H1 (cell line): ENCODE measurements around the gene TENT4A. TPM values are rescaled to one million over a fixed set of nuclear protein-coding genes. Genes with fewer than 3 reads are reported as not detected.

Experiments used
- CTCF ChIA-PET: fragments of 300-600 bp; sonication (Branson Sonifier 250); formaldehyde crosslinking; loops from one replicate; lab custom pipeline; 2021; ENCODE audit not compliant: partially characterized antibody; lab: Charles Lee
- POLR2A ChIA-PET: fragments of 300-600 bp; sonication (Branson Sonifier 250); formaldehyde crosslinking; loops from one replicate; lab custom pipeline; 2021; ENCODE audit warnings: inconsistent platforms; ENCODE audit not compliant: partially characterized antibody; lab: Charles Lee
- DNase-seq, 2 experiments: peaks; one replicate each; pipeline versions ENCODE4 v3.0.0 to v3.0.0-alpha.2; 2010 to 2022; ENCODE audit warnings: low spot score in 2 of 2, low read depth in 1 of 2, mixed read lengths in 1 of 2
- FAIRE-seq: peaks from 2 replicates; lab custom pipeline; 2011; peaks lifted over from hg19 to GRCh38; lab: Jason Lieb, UNC
- H2AFZ ChIP-seq: 2 replicates; pipeline ENCODE4 v1.8.1; 2012; ENCODE audit warnings: low read length, inconsistent platforms
- H2AK5ac ChIP-seq: 2 replicates; pipeline ENCODE4 v1.6.1; 2013; ENCODE audit warnings: low read depth, low read length
- H2BK120ac ChIP-seq: replicated peaks from 2 replicates; pipeline ENCODE3; 2013; ENCODE audit warnings: low read depth, low read length, inconsistent platforms
- H2BK12ac ChIP-seq: 2 replicates; pipeline ENCODE4 v1.6.1; 2013; ENCODE audit warnings: low read depth, low read length
- H2BK15ac ChIP-seq: 2 replicates; pipeline ENCODE4 v1.6.1; 2013; ENCODE audit warnings: low read length
- H2BK20ac ChIP-seq: 2 replicates; pipeline ENCODE4 v1.6.1; 2013; ENCODE audit warnings: low read length
- H2BK5ac ChIP-seq: 2 replicates; pipeline ENCODE4 v1.6.1; 2013; ENCODE audit warnings: low read depth, low read length
- H3K14ac ChIP-seq: 2 replicates; pipeline ENCODE4 v1.6.1; 2013; ENCODE audit warnings: inconsistent platforms; ENCODE audit not compliant: insufficient read length
- H3K18ac ChIP-seq: 2 replicates; pipeline ENCODE4 v1.6.1; 2013; ENCODE audit warnings: low read length; ENCODE audit errors: extremely low read depth
- H3K23ac ChIP-seq: 2 replicates; pipeline ENCODE4 v1.6.1; 2013; ENCODE audit warnings: inconsistent platforms; ENCODE audit not compliant: insufficient read length
- H3K23me2 ChIP-seq: 2 replicates; pipeline ENCODE4 v1.6.1; 2013; ENCODE audit warnings: low read depth, low read length
- H3K27ac ChIP-seq: 2 replicates; pipeline ENCODE4 v1.6.1; 2011; ENCODE audit warnings: low read depth, low read length, inconsistent platforms
- H3K27me3 ChIP-seq, 4 experiments: replicated peaks in 1 of 4; 1 replicate in 1 of 4; 2 replicates in 3 of 4; pipeline versions ENCODE4 v1.6.1 to v1.8.1; 2011 to 2013; ENCODE audit warnings: low read length in 3 of 4, mild to moderate bottlenecking in 3 of 4, inconsistent platforms in 2 of 4, mixed read lengths in 2 of 4, moderate library complexity in 1 of 4; ENCODE audit not compliant: control insufficient read depth in 3 of 4, insufficient read depth in 3 of 4; ENCODE audit errors: extremely low read depth in 1 of 4
- H3K36me3 ChIP-seq, 4 experiments: 2 replicates each; pipeline versions ENCODE4 v1.6.1 to v1.8.1; 2011 to 2013; ENCODE audit warnings: mild to moderate bottlenecking in 4 of 4, low read length in 3 of 4, moderate library complexity in 2 of 4, control low read depth in 1 of 4, inconsistent platforms in 1 of 4; ENCODE audit not compliant: insufficient read depth in 4 of 4, control insufficient read depth in 2 of 4
- H3K4ac ChIP-seq: replicated peaks from 2 replicates; pipeline ENCODE3; 2013; ENCODE audit warnings: low read length, low read depth, mixed read lengths, inconsistent platforms; ENCODE audit not compliant: insufficient read length
- H3K4me1 ChIP-seq, 4 experiments: replicated peaks in 1 of 4; 1 replicate in 1 of 4; 2 replicates in 3 of 4; pipeline versions ENCODE4 v1.6.1 to v1.8.1; 2011 to 2013; ENCODE audit warnings: low read length in 3 of 4, inconsistent platforms in 2 of 4, mixed read lengths in 1 of 4; ENCODE audit not compliant: insufficient read depth in 4 of 4, control insufficient read depth in 3 of 4
- H3K4me2 ChIP-seq, 2 experiments: 2 replicates each; pipeline versions ENCODE4 v1.6.1 to v1.8.1; 2011 to 2013; ENCODE audit warnings: low read depth in 2 of 2, low read length in 2 of 2, control low read depth in 1 of 2, inconsistent platforms in 1 of 2, mild to moderate bottlenecking in 1 of 2; ENCODE audit not compliant: insufficient read depth in 1 of 2
- H3K4me3 ChIP-seq, 4 experiments: fragments of 200-600, 300-600 bp in 1 of 4; sonication (generic), shearing (Covaris generic), sonication (Bioruptor Twin) in 1 of 4; 2 replicates each; pipeline versions ENCODE4 v1.5.1 to v1.8.1; 2011 to 2016; ENCODE audit warnings: low read length in 4 of 4, low read depth in 3 of 4, control low read depth in 2 of 4, inconsistent platforms in 2 of 4, mild to moderate bottlenecking in 2 of 4, mixed read lengths in 1 of 4, moderate library complexity in 1 of 4; ENCODE audit not compliant: insufficient read depth in 2 of 4; ENCODE audit errors: extremely low read depth in 1 of 4
- H3K56ac ChIP-seq: replicated peaks from 2 replicates; pipeline ENCODE3; 2013; ENCODE audit warnings: low read depth, mild to moderate bottlenecking, mixed read lengths, low read length, inconsistent platforms; ENCODE audit not compliant: insufficient read length
- H3K79me1 ChIP-seq: 2 replicates; pipeline ENCODE4 v1.6.1; 2013; ENCODE audit warnings: low read depth, low read length, control low read depth
- H3K79me2 ChIP-seq, 2 experiments: 2 replicates each; pipeline versions ENCODE4 v1.6.1 to v1.8.1; 2012 to 2013; ENCODE audit warnings: low read length in 2 of 2, mild to moderate bottlenecking in 2 of 2, inconsistent platforms in 1 of 2; ENCODE audit not compliant: insufficient read depth in 2 of 2, control insufficient read depth in 1 of 2
- H3K9ac ChIP-seq, 4 experiments: replicated peaks in 1 of 4; 1 replicate in 1 of 4; 2 replicates in 3 of 4; pipeline versions ENCODE4 v1.6.1 to v1.8.1; 2011 to 2013; ENCODE audit warnings: low read depth in 3 of 4, low read length in 3 of 4, control low read depth in 2 of 4, mild to moderate bottlenecking in 2 of 4, moderate library complexity in 2 of 4, inconsistent platforms in 1 of 4; ENCODE audit errors: extremely low read depth in 1 of 4
- H3K9me3 ChIP-seq, 2 experiments: 2 replicates each; pipeline versions ENCODE4 v1.6.1 to v1.8.1; 2012 to 2013; ENCODE audit warnings: mild to moderate bottlenecking in 2 of 2, moderate library complexity in 2 of 2, control low read depth in 1 of 2, inconsistent platforms in 1 of 2, low read depth in 1 of 2, low read length in 1 of 2, mixed read lengths in 1 of 2; ENCODE audit not compliant: insufficient read depth in 2 of 2
- H4K20me1 ChIP-seq, 2 experiments: replicated peaks in 1 of 2; 2 replicates each; pipeline versions ENCODE3 to v1.8.1; 2011 to 2013; ENCODE audit warnings: inconsistent platforms in 2 of 2, low read length in 2 of 2, mild to moderate bottlenecking in 1 of 2; ENCODE audit not compliant: insufficient read depth in 2 of 2, control insufficient read depth in 1 of 2
- H4K5ac ChIP-seq: 2 replicates; pipeline ENCODE4 v1.6.1; 2013; ENCODE audit warnings: low read length, low read depth, mixed read lengths, inconsistent platforms; ENCODE audit not compliant: insufficient read length
- H4K8ac ChIP-seq: 2 replicates; pipeline ENCODE4 v1.8.0; 2013; ENCODE audit warnings: mild to moderate bottlenecking, moderate library complexity, low read length, inconsistent platforms; ENCODE audit not compliant: insufficient read depth; ENCODE audit errors: extremely low read depth
- H4K91ac ChIP-seq: replicated peaks from 2 replicates; pipeline ENCODE3; 2013; ENCODE audit warnings: low read length, mixed read lengths, inconsistent platforms; ENCODE audit not compliant: insufficient read length
- BACH1 ChIP-seq: IDR thresholded peaks from 2 replicates; pipeline ENCODE4 v1.6.1; 2012; ENCODE audit warnings: low read length, improper control_type of control experiment
- CHD2 ChIP-seq: IDR thresholded peaks from 2 replicates; pipeline ENCODE4 v1.6.1; 2012; ENCODE audit warnings: low read length, improper control_type of control experiment
- CREB1 ChIP-seq: IDR thresholded peaks from 2 replicates; pipeline ENCODE4 v1.6.1; 2012; ENCODE audit warnings: inconsistent platforms
- GABPA ChIP-seq: IDR thresholded peaks from 2 replicates; pipeline ENCODE4 v1.6.1; 2011; ENCODE audit warnings: mild to moderate bottlenecking, low read length, moderate library complexity, borderline replicate concordance; ENCODE audit not compliant: insufficient read depth
- JUN ChIP-seq: IDR thresholded peaks from 2 replicates; pipeline ENCODE4 v1.6.1; 2011; ENCODE audit warnings: low read depth, mild to moderate bottlenecking, improper control_type of control experiment, low read length
- MAFK ChIP-seq: IDR thresholded peaks from 2 replicates; pipeline ENCODE4 v1.6.1; 2012; ENCODE audit warnings: low read depth, mild to moderate bottlenecking, improper control_type of control experiment, low read length
- RAD21 ChIP-seq, 2 experiments: IDR thresholded peaks in 1 of 2; conservative IDR thresholded peaks in 1 of 2; 2 replicates each; pipeline ENCODE4 v1.6.1; 2011; ENCODE audit warnings: low read depth in 2 of 2, low read length in 2 of 2, improper control_type of control experiment in 1 of 2, inconsistent platforms in 1 of 2, mild to moderate bottlenecking in 1 of 2, moderate library complexity in 1 of 2
- RFX5 ChIP-seq: IDR thresholded peaks from 2 replicates; pipeline ENCODE4 v1.6.1; 2011; ENCODE audit warnings: low read depth, low read length, improper control_type of control experiment, borderline replicate concordance
- SIX5 ChIP-seq: IDR thresholded peaks from 2 replicates; pipeline ENCODE4 v1.6.1; 2011; ENCODE audit warnings: mild to moderate bottlenecking, low read depth, low read length
- SP2 ChIP-seq: IDR thresholded peaks from 2 replicates; pipeline ENCODE4 v1.6.1; 2012; ENCODE audit warnings: mild to moderate bottlenecking, low read length, inconsistent platforms
- TBP ChIP-seq: IDR thresholded peaks from 2 replicates; pipeline ENCODE4 v1.6.1; 2011; ENCODE audit warnings: low read depth, low read length, improper control_type of control experiment
- WGBS, 2 experiments: shearing (Covaris generic) in 1 of 2; methylation state at CpG; one replicate each; pipeline versions ENCODE4 v1.1.6 to v1.1.7; 2013 to 2015; ENCODE audit warnings: low lambda C conversion rate in 2 of 2, mixed read lengths in 2 of 2, inconsistent platforms in 1 of 2, low coverage in 1 of 2, missing lambda C conversion rate in 1 of 2; ENCODE audit not compliant: insufficient replicate concordance in 2 of 2, insufficient coverage in 1 of 2, insufficient read length in 1 of 2; ENCODE audit errors: extremely low coverage in 1 of 2, missing lambda C conversion rate in 1 of 2; 5-methylcytosine and 5-hydroxymethylcytosine counted together
- polyA plus RNA-seq, 7 experiments: library from polyadenylated mRNA; depleted of rRNA in 3 of 7; stranded (reverse) in 5 of 7; unstranded in 2 of 7; fragments of >200 nt in 5 of 7; fragments of 200-250 nt in 2 of 7; gene quantifications; 1 replicate in 5 of 7; 2 replicates in 1 of 7; 4 replicates in 1 of 7; pipeline versions ENCODE4 v1.2.1 to v1.2.3, GENCODE V29; 2011 to 2013; ENCODE audit warnings: missing spikeins in 2 of 7, mixed read lengths in 2 of 7
- total RNA-seq: library from RNA; stranded (reverse); fragmentation: NEBNext Ultra II Directional; extraction: Animal tissue kit (Norgen Biotek cat#: 25700); gene quantifications from 2 replicates; pipeline ENCODE4 v1.2.1, GENCODE V29; 2021
- TF ChIP-seq, protein P1 (sequence below): IDR thresholded peaks from 2 replicates; pipeline ENCODE4 v1.6.1; 2012; ENCODE audit warnings: inconsistent platforms

TENT4A gene
- total and polyA plus RNA-seq, 2 of the 8 experiments (the other 6 are each of a cell fraction or from before 2014, with no cell fraction given) = 8.9 to 25.1 TPM

DNA sequence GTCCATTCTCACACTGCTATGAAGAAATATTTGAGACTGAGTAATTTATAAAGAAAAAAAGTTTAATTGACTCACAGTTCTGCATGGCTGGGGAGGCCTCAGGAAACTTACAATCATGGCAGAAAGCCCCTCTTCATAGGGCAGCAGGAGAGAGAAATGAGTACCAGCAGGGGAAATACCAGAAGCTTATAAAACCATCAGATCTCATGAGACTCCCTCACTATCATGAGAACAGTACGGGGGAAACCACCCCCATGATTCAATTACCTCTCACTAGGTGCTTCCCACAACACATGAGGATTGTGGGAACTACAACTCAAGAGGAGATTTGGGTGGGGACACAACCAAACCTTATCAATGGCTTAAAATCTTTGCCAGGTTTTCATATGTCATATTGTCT is 20.3 kb upstream of the TENT4A start:
- no peak for DNase-seq
- H4K20me1 ChIP-seq = no peaks in the 10 kb centered on the region
- H4K5ac ChIP-seq = no peak overlapping the region
- WGBS, 2 experiments = 82% methylated on average over 1 of the region's 1 CpG; no CpG with 5 or more reads in 1 of the 2 experiments
- H3K23me2 ChIP-seq = no peaks in the 10 kb centered on the region
- no peak overlapping the region for H3K27ac ChIP-seq
- no peak overlapping the region for H2AK5ac ChIP-seq
- H3K36me3 ChIP-seq = no peaks in the 10 kb centered on the region
- ChIA-PET POLR2A (interaction anchor here (0.6 kb wide), 1 partner anchor 70 kb away, joined by 3 read pairs; no protein-coding TSS in a partner anchor), CTCF (no interaction called here)
- H3K23ac ChIP-seq = no peak overlapping the region
- no peak overlapping the region for H2BK12ac ChIP-seq
- H3K79me1 ChIP-seq = no peaks in the 10 kb centered on the region
- no peak overlapping the region for H3K4me2 ChIP-seq
- no peak for FAIRE-seq
- no peak overlapping the region for H2BK5ac ChIP-seq
- H4K91ac ChIP-seq = no peak overlapping the region
- no peak overlapping the region for H2BK120ac ChIP-seq
- no peak overlapping the region for H3K4ac ChIP-seq
- H3K4me3 ChIP-seq = no peak overlapping the region
- TF ChIP-seq JUN = no peak
- TF ChIP-seq SIX5 = no peak
- no peak for TF ChIP-seq RFX5
- no peak for TF ChIP-seq BACH1
- TF ChIP-seq MAFK = no peak
- no peak for TF ChIP-seq TBP
- TF ChIP-seq CHD2 = no peak
- TF ChIP-seq CREB1 = no peak
- TF ChIP-seq GABPA = no peak
- TF ChIP-seq, protein P1, sequence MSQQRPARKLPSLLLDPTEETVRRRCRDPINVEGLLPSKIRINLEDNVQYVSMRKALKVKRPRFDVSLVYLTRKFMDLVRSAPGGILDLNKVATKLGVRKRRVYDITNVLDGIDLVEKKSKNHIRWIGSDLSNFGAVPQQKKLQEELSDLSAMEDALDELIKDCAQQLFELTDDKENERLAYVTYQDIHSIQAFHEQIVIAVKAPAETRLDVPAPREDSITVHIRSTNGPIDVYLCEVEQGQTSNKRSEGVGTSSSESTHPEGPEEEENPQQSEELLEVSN = no peak
- TF ChIP-seq RAD21 (IDR thresholded peaks at IDR 0.05 in 1 of 2, conservative IDR thresholded peaks at IDR 0.05 in 1 of 2; ENCODE audit: low read depth in 2 of 2, low read length in 2 of 2) = no peak
- no peak for TF ChIP-seq SP2
- no peak overlapping the region for H2AFZ ChIP-seq
- no peaks in the 10 kb centered on the region for H3K4me1 ChIP-seq
- H3K9ac ChIP-seq = no peak overlapping the region
- no peak overlapping the region for H2BK15ac ChIP-seq
- peaks cover 0 to 3% (median 1%) of the 10 kb centered on the region in 4 experiments; a peak in 2 of 7 replicates for H3K27me3 ChIP-seq
- no peaks in the 10 kb centered on the region for H3K79me2 ChIP-seq
- no peak overlapping the region for H3K56ac ChIP-seq
- H3K9me3 ChIP-seq = no peaks in the 10 kb centered on the region
- no peak overlapping the region for H3K14ac ChIP-seq
- H4K8ac ChIP-seq = no peak overlapping the region
- H3K18ac ChIP-seq = no peak overlapping the region
- no peak overlapping the region for H2BK20ac ChIP-seq
